Activated CD4-positive, alpha-beta T cell treated with anti-CD3 and anti-CD28 coated beads for 24 hours (primary cell): ENCODE data around the gene ADI1.

Source experiments
- DNase-seq, 2 donors: peaks; one replicate each; pipeline ENCODE4 v3.0.0-alpha.2; 2020; ENCODE audit warnings: low read depth in 2 of 2

ADI1 gene

GRCh38 chr2:3519255-3520205 is at the start of gene ADI1:
ADI1 (minus strand) TSS chr2:3519531; CDS start chr2:3519487, 44 bp downstream.
- peak; percentile 65 to 70 for DNase-seq

DNA sequence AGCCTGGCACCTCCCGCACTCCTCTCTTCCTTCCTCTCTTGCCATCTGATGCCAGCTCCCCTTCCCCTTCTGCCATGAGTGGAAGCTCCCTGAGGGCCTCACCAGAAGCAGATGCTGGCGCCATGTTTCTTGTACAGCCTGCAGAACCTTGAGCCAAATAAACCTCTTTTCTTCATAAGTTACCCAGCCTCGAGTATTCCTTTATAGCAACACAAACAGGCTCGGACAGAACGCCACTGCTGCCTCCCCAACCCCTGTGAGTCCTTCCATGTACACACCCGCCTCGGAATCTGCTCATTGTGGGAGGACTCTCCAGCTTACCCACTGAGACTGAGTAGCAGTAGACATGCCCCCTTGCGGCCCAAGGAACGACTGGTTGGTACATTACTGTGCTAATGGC is 47.5 kb upstream of the ADI1 start:
- DNase-seq, result no peak

GRCh38 chr2:3565117-3565516 is 45.8 kb upstream of the ADI1 start:
- DNase-seq, result no peak

GRCh38 chr2:3563521-3563976 is 44.2 kb upstream of the ADI1 start:
- DNase-seq, result no peak

DNA sequence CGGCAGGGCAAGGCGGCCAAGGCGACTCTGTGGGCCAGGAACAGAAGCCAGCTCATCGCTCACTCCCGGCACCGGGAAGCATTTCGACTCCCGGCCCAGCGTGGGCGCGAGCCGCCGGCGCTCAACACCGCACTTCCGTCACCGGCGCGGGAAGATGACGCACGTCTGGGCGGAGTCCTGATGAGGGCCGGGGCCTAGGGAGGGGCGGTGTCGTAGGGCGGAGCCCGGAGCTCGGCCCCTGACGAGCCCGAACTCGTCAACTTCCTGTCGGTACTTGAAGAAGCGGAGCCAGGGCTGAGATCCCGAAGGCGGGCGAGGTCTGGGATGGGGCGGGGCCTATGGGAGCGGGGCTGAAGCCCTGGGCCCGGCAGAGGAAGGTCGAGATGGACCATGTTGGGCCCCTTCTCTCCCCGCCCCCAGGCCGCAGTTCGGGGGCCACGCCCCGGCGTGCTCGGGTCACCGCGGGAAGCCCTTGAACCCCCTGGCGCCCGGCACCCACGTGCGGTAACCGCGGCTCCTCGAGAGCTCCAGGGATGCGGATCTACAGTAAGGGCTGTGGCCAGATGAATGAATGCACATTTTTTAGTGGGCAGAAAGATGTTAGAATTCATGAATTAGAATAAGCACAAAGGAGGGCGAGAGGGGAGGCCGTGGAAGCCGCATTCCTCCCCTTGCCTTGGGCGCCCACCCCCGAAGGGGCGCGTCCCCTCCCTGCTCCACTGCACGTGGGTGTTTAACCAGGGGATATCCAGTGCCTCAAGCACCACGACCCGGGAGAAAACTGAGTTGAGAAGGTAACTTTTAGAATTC is 39.1 kb upstream of the ADI1 start, which contains the start of gene RNASEH1:
RNASEH1 (minus strand) TSS at position 129 of the 810 bp plus-strand sequence; CDS start at position 56, 73 bp downstream.
- peak; percentile 98 to 99 for DNase-seq

DNA sequence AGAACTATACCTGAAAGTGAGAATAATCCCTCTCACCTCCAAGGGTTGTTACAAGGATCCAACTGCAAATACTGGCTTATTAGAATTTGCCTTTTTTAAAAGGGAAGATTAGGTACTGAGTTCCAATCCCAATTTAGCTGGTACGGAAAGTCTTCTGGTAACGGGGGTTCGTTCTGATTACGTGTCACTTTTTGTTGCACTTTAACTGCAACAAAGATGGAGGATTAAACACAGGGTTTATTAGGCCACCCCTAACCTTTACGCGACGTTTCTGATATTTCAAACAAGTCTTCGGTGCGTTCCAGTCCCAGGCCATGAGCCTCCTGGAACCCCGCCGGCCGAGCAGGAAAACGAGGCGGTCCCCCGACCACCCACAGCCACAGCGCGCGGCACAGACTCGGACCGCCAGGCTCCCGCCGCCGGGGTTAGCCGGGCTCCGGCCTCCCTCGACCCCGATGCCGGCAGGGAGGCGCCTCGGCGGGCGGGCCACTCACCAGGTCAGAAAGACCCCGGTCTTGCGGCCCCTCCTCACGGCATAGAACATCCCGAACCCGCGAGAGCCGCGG is 38.4 kb upstream of the ADI1 start:
- DNase-seq, result no peak

- DNase-seq, result no peak
Observed at GRCh38 chr2:3553946-3554345, 34.6 kb upstream of the ADI1 start.

GRCh38 chr2:3547915-3548314 is 28.6 kb upstream of the ADI1 start:
- no peak for DNase-seq

DNA sequence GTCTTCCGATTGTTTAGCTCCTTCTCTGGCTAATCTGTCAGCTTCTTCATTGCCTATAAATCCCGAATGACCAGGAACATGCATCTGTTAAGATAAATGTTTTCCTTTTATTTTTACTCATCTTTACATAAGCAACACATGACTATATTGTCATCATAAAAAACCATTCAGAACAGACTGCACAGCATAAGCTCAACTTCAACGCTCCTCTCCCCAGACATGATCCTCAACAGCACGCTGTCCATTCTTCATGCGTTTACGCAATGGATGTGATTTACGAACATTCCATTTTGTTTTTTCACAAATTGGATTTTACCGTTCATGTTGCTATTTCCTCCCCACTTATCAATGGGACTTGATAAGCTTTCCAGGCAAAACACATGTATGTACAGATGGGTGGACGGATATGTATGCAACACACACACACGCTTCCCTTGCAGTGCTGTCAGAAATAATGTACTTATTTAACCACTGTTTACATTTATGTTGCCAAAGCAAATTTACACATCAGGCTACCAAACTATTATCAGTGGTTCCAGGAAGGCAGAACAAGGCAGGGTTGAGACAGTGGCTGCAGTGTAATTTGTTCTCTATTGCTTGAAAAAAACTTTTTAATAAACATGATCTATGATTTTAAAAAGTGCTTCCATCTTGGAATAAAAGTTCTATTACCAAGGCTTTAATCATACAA is 26.6 kb upstream of the ADI1 start:
- no peak for DNase-seq

GRCh38 chr2:3543023-3543683 is 23.8 kb upstream of the ADI1 start:
- no peak for DNase-seq

- no peak for DNase-seq
Observed at GRCh38 chr2:3542107-3542506, 22.8 kb upstream of the ADI1 start.

DNA sequence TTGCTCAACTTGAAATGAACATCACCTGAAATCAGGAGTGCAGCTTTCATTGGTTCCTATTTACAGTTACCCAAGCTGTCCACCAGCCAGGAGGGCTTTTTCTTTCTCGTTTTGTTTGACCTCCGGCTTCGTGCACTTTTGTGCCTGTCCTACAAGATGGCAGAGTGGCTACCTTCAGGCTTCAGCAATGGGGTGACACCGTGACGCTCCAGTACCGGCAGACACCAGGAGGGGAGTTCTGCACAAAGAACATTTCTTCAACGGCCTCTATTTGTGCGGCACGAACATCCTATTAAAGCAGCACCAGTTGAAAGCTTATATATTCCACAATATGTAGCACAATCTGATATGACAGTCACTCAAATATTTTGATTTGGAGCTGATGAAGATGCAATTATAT is 20.5 kb upstream of the ADI1 start:
- DNase-seq, result no peak

DNA sequence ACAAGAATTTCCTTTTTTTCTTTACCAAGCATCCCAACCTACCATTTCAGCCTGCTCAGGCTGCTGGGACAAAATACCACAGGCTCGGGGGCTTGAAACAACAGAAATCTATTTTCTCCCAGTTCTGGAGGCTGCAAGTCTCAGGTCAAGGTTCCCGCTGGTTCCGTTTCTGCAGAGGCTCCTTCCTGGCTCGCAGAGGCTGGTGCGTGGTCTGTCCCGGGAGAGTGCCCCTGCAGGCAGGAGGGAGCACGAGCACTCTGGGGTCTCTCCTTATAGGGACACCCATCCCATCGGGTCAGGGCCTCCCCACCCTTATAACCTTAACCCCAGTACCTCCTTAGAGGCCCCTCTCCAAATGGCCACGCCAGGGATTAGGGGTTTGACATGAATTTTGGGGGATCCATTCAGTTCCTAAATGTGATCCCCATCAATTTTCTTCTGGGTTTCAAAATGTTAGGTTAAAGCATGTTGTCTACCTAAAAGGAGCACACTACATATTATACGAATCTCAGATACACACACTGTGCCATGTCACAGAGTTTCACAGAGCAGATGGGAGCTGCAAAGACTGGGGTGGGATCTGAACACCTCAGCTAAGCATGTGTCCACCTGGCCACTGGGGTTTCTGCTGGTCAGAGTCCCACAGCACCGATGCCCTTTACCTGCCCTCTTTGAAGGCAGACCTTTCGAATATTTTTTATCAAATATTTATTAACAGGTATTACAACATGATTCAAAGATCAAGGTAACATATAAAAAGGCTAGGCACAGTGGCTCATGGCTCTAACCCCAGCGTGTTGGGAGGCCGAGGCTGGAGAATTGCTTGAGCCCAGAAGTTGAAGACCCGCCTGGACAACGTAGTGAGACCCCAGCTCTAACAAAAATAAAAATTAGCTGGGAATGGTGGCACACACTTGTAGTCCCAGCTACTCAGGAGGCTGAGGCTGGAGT is 17.6 kb upstream of the ADI1 start:
- no peak for DNase-seq

- no peak for DNase-seq
Observed at GRCh38 chr2:3535794-3536681, 16.7 kb upstream of the ADI1 start.

- DNase-seq, result no peak
Observed at GRCh38 chr2:3535467-3535793, 16.1 kb upstream of the ADI1 start.

- DNase-seq, result no peak
Observed at GRCh38 chr2:3534251-3534814, 15.0 kb upstream of the ADI1 start.

DNA sequence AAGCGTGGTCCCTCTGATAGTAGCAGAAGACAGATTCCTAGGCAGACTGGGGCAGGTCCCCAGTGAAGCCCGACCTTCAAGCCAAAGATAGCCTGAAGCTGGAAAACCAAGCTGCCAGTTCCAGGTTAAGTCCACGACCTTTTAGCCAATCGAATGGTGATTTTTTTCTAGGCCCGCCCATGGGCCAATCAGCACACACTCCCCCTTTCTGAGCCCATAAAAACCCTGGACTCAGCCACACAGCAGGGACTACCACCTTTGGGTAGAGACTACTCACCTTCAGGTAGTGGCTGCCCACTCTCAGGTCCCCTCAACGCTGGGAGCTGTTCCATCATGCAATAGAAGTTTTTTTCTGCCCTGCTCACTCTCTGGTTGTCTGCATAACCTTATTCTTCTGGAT is 14.5 kb upstream of the ADI1 start:
- DNase-seq, result no peak

- no peak for DNase-seq
Observed at GRCh38 chr2:3532941-3533340, 13.6 kb upstream of the ADI1 start.
